ENCODE data around the gene CAGE1.

Gene CAGE1

GRCh38 chr6:7381092-7381491 is 8.4 kb downstream of the CAGE1 start:
- Histone ChIP-seq H3K79me2 (ENCODE audit: control insufficient read depth, low read length) (no peaks in the 10 kb centered on the region), H3K9me3 (ENCODE audit: control insufficient read depth, insufficient read depth, low read length) (no peaks in the 10 kb centered on the region), H3K27ac (ENCODE audit: low read depth, low read length) (no peak overlapping the region), H3K27me3 (ENCODE audit: control insufficient read depth, low read length) (peaks cover 8% of the 10 kb centered on the region), H3K36me3 (ENCODE audit: control insufficient read depth, low read length) (no peaks in the 10 kb centered on the region), H4K20me1 (ENCODE audit: control insufficient read depth, insufficient read depth, low read depth, low read length) (no peaks in the 10 kb centered on the region), H3K4me1 (ENCODE audit: control insufficient read depth, low read length) (no peaks in the 10 kb centered on the region), H3F3A (ENCODE audit: control insufficient read depth, insufficient read depth) (no peaks in the 10 kb centered on the region), H3K4me3 (ENCODE audit: low read length) (no peak overlapping the region), H3K9me2 (replicated peaks; ENCODE audit: control insufficient read depth, low read length) (no peaks in the 10 kb centered on the region), H3K4me2 (ENCODE audit: low read length) (no peak overlapping the region)
- TF ChIP-seq CTCF (IDR thresholded peaks at IDR 0.05; ENCODE audit: low read depth, low read length, poor library complexity, severe bottlenecking) (no peak), EZH2phosphoT487 (IDR thresholded peaks at IDR 0.05; ENCODE audit: borderline replicate concordance, low read length) (no peak)

- H3K9me2 ChIP-seq (replicated peaks; ENCODE audit: control insufficient read depth, low read length), result no peaks in the 10 kb centered on the region
- H3K4me2 ChIP-seq (ENCODE audit: low read length), result no peak overlapping the region
- TF ChIP-seq EZH2phosphoT487 (IDR thresholded peaks at IDR 0.05; ENCODE audit: borderline replicate concordance, low read length) (no peak), CTCF (IDR thresholded peaks at IDR 0.05; ENCODE audit: low read depth, low read length, poor library complexity, severe bottlenecking) (no peak)
- no peaks in the 10 kb centered on the region for H3K9me3 ChIP-seq (ENCODE audit: control insufficient read depth, insufficient read depth, low read length)
- H3F3A ChIP-seq (ENCODE audit: control insufficient read depth, insufficient read depth), result no peaks in the 10 kb centered on the region
- peaks cover 8% of the 10 kb centered on the region for H3K27me3 ChIP-seq (ENCODE audit: control insufficient read depth, low read length)
- no peaks in the 10 kb centered on the region for H3K36me3 ChIP-seq (ENCODE audit: control insufficient read depth, low read length)
- no peaks in the 10 kb centered on the region for H3K79me2 ChIP-seq (ENCODE audit: control insufficient read depth, low read length)
- H3K4me1 ChIP-seq (ENCODE audit: control insufficient read depth, low read length), result no peaks in the 10 kb centered on the region
- H4K20me1 ChIP-seq (ENCODE audit: control insufficient read depth, insufficient read depth, low read depth, low read length), result no peaks in the 10 kb centered on the region
- H3K4me3 ChIP-seq (ENCODE audit: low read length), result no peak overlapping the region
- H3K27ac ChIP-seq (ENCODE audit: low read depth, low read length), result no peak overlapping the region
Observed at GRCh38 chr6:7378740-7379139, 10.8 kb downstream of the CAGE1 start.

- H3K9me3 ChIP-seq (ENCODE audit: control insufficient read depth, insufficient read depth, low read length), result no peaks in the 10 kb centered on the region
- TF ChIP-seq EZH2phosphoT487 (IDR thresholded peaks at IDR 0.05; ENCODE audit: borderline replicate concordance, low read length) (no peak), CTCF (IDR thresholded peaks at IDR 0.05; ENCODE audit: low read depth, low read length, poor library complexity, severe bottlenecking) (no peak)
- no peaks in the 10 kb centered on the region for H4K20me1 ChIP-seq (ENCODE audit: control insufficient read depth, insufficient read depth, low read depth, low read length)
- H3K36me3 ChIP-seq (ENCODE audit: control insufficient read depth, low read length), result no peaks in the 10 kb centered on the region
- no peaks in the 10 kb centered on the region for H3K79me2 ChIP-seq (ENCODE audit: control insufficient read depth, low read length)
- no peak overlapping the region for H3K4me3 ChIP-seq (ENCODE audit: low read length)
- H3K27ac ChIP-seq (ENCODE audit: low read depth, low read length), result no peak overlapping the region
- peaks cover 8% of the 10 kb centered on the region for H3K27me3 ChIP-seq (ENCODE audit: control insufficient read depth, low read length)
- H3K4me2 ChIP-seq (ENCODE audit: low read length), result no peak overlapping the region
- H3K9me2 ChIP-seq (replicated peaks; ENCODE audit: control insufficient read depth, low read length), result no peaks in the 10 kb centered on the region
- no peaks in the 10 kb centered on the region for H3F3A ChIP-seq (ENCODE audit: control insufficient read depth, insufficient read depth)
- H3K4me1 ChIP-seq (ENCODE audit: control insufficient read depth, low read length), result no peaks in the 10 kb centered on the region
Observed at GRCh38 chr6:7377961-7378360, 11.6 kb downstream of the CAGE1 start.

GRCh38 chr6:7373739-7374138 is 15.8 kb downstream of the CAGE1 start:
- TF ChIP-seq EZH2phosphoT487 (IDR thresholded peaks at IDR 0.05; ENCODE audit: borderline replicate concordance, low read length) (no peak), CTCF (IDR thresholded peaks at IDR 0.05; ENCODE audit: low read depth, low read length, poor library complexity, severe bottlenecking) (no peak)

More at GRCh38 chr6:7373739-7374138, 15.8 kb downstream of the CAGE1 start:
- no peaks in the 10 kb centered on the region for H3K9me2 ChIP-seq (replicated peaks; ENCODE audit: control insufficient read depth, low read length)
- no peak overlapping the region for H3K4me2 ChIP-seq (ENCODE audit: low read length)
- H3F3A ChIP-seq (ENCODE audit: control insufficient read depth, insufficient read depth), result no peaks in the 10 kb centered on the region
- H3K4me1 ChIP-seq (ENCODE audit: control insufficient read depth, low read length), result no peaks in the 10 kb centered on the region
- H4K20me1 ChIP-seq (ENCODE audit: control insufficient read depth, insufficient read depth, low read depth, low read length), result no peaks in the 10 kb centered on the region
- no peaks in the 10 kb centered on the region for H3K79me2 ChIP-seq (ENCODE audit: control insufficient read depth, low read length)
- H3K27ac ChIP-seq (ENCODE audit: low read depth, low read length), result no peak overlapping the region
- no peaks in the 10 kb centered on the region for H3K9me3 ChIP-seq (ENCODE audit: control insufficient read depth, insufficient read depth, low read length)
- no peak overlapping the region for H3K4me3 ChIP-seq (ENCODE audit: low read length)
- H3K27me3 ChIP-seq (ENCODE audit: control insufficient read depth, low read length), result peaks cover 4% of the 10 kb centered on the region
- H3K36me3 ChIP-seq (ENCODE audit: control insufficient read depth, low read length), result no peaks in the 10 kb centered on the region
